ENCODE results near the gene ARL13B.

GRCh38 chr3:93988283-93988682 lies 8.3 kb downstream of the ARL13B start:
- TF ChIP-seq CTCF (IDR thresholded peaks at IDR 0.05; ENCODE audit: control extremely low read depth in 1 of 3, insufficient read depth in 1 of 3, low read depth in 1 of 3, low read length in 3 of 3) (no peak), ZNF274 (IDR thresholded peaks at IDR 0.05; ENCODE audit: borderline replicate concordance, extremely low read depth, low read length) (no peak), POLR2AphosphoS5 (IDR thresholded peaks at IDR 0.05; ENCODE audit: low read depth, low read length) (no peak), CBX8 (IDR thresholded peaks at IDR 0.05; ENCODE audit: borderline replicate concordance, low read depth, low read length) (no peak), CBX5 (IDR thresholded peaks at IDR 0.05; ENCODE audit: low read depth, low read length) (no peak), RBBP5 (IDR thresholded peaks at IDR 0.05; ENCODE audit: borderline replicate concordance, low read depth, low read length) (no peak)
